Esophagus (tissue), 2 donors: ENCODE results near the gene SPATA16. TPM values are rescaled to one million over a fixed set of nuclear protein-coding genes. Genes with fewer than 3 reads are reported as not detected.

Experiments used
- H3K27ac ChIP-seq, 2 donors: one replicate each; pipeline ENCODE4 v1.5.1; 2013; ENCODE audit warnings: low read depth in 2 of 2, mild to moderate bottlenecking in 2 of 2, inconsistent platforms in 1 of 2, low read length in 1 of 2, moderate library complexity in 1 of 2
- H3K27me3 ChIP-seq, 2 donors: one replicate each; pipeline ENCODE4 v1.6.1; 2013; ENCODE audit warnings: low read length in 2 of 2, control low read depth in 1 of 2, mild to moderate bottlenecking in 1 of 2; ENCODE audit not compliant: insufficient read depth in 2 of 2, control insufficient read depth in 1 of 2
- H3K36me3 ChIP-seq, 2 donors: one replicate each; pipeline ENCODE4 v1.6.1; 2013; ENCODE audit warnings: low read length in 1 of 2; ENCODE audit not compliant: control insufficient read depth in 2 of 2, insufficient read depth in 2 of 2
- H3K4me1 ChIP-seq, 2 donors: one replicate each; pipeline ENCODE4 v1.6.1; 2013; ENCODE audit warnings: low read length in 1 of 2; ENCODE audit not compliant: control insufficient read depth in 2 of 2, insufficient read depth in 2 of 2
- H3K4me3 ChIP-seq, 2 donors: one replicate each; pipeline ENCODE4 v1.5.1; 2013; ENCODE audit warnings: low read length in 2 of 2, mild to moderate bottlenecking in 2 of 2, low read depth in 1 of 2, moderate library complexity in 1 of 2
- H3K9me3 ChIP-seq, 2 donors: one replicate each; pipeline ENCODE4 v1.6.1; 2013; ENCODE audit warnings: mild to moderate bottlenecking in 2 of 2, low read depth in 1 of 2, low read length in 1 of 2, moderate library complexity in 1 of 2; ENCODE audit not compliant: control insufficient read depth in 2 of 2, insufficient read depth in 1 of 2
- WGBS, 2 donors: extraction: QIAGEN DNeasy Blood & Tissue Kit; methylation state at CpG; one replicate each; pipeline ENCODE4 v1.1.7; 2013; 5-methylcytosine and 5-hydroxymethylcytosine counted together
- polyA plus RNA-seq, 2 donors: library from polyadenylated mRNA; stranded (reverse); fragments of 200-250 nt; gene quantifications; one replicate each; pipeline ENCODE4 v1.2.3, GENCODE V29; 2013
- donor health status: healthy with polysubstance abuse.
- donor health status: Bipolar disorder and iron deficiency.

SPATA16 gene
- polyA plus RNA-seq, 2 donors, result not detected

DNA sequence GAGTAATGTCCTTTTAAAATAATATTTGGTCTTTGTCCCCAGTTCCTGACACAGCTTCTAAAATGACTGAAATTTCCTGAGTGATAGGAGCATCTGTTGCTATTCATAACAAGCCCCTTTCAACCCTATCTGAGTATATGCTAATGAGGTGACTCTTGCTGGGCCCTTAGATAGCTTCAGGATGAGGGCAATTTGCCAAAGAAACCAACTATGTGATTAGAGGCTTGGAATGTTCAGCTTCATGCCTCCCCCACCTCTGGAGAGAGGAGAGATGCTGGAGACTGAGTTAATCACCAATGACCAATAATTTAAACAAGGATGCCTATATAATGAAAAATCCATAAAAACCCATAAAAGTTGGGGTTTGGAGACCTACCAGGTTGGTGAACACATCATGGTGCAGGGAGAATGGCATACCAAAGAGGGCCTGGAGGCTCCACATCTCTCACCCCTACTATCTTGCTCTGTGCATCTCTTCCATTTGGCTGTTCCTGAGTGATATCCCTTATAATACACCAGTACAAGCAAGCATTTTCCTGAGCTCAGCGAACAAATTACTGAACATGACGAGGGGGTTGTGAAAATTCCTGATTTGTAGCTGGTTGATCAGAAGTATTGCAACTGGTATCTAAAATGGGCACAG, 201.3 kb downstream of the SPATA16 start:
- Histone ChIP-seq H3K4me3 (no peak overlapping the region), H3K27ac (no peak overlapping the region), H3K9me3 (no peaks in the 10 kb centered on the region), H3K4me1 (no peaks in the 10 kb centered on the region), H3K27me3 (no peaks in the 10 kb centered on the region), H3K36me3 (no peaks in the 10 kb centered on the region)
- WGBS, 2 donors, result 75 to 80% methylated on average over 2 of the region's 2 CpGs

DNA sequence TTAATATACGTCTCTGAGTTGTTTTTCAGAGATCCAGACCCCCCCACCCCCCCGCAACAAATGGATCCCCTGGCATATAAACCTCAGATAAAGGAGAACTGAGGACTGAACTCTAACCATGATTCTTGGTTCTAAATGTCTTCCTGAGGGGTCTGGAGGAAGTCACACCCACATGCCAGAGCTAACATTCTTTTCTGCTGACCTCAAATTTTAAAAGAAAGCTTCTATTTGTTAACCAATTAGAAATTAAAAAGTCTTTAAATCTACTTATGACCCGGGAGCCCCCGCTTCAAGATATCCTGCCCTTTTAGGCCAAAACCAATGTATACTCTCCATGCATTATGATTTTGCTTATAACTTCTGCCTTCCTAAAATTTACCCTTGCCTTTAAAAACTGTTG, 202.2 kb downstream of the SPATA16 start:
- Histone ChIP-seq H3K36me3 (no peaks in the 10 kb centered on the region), H3K4me3 (no peak overlapping the region), H3K27me3 (no peaks in the 10 kb centered on the region), H3K27ac (no peak overlapping the region), H3K4me1 (no peaks in the 10 kb centered on the region), H3K9me3 (no peaks in the 10 kb centered on the region)
- 50 to 58% methylated on average over 4 of the region's 4 CpGs for WGBS, 2 donors

DNA sequence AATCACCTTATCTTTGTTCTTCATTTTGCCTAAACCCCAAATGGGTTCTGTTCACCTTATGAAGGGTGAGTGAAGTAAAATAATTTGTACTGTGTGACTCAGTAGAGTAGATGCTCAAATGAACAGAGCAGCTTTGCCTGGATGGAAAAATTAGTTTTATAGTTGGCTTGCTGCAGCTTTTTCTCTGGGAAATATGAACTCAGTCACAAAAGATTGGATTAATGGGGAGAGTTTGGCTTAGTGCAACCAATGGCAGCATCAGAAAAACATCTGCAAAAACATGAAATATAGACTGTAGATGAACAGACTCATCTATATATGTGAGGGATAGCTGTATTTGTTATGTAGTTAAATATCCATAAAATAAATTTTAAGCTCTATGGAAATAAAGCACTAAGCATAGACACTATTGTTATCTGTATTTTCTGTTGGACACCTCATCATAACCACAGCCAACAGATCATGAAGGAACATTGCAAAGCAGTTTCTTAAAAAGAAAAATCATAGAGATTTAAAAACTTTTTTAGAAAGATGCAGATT, 209.2 kb downstream of the SPATA16 start:
- Histone ChIP-seq H3K9me3 (no peaks in the 10 kb centered on the region), H3K27ac (no peak overlapping the region), H3K36me3 (no peaks in the 10 kb centered on the region), H3K4me3 (no peak overlapping the region), H3K4me1 (no peaks in the 10 kb centered on the region), H3K27me3 (no peaks in the 10 kb centered on the region)

DNA sequence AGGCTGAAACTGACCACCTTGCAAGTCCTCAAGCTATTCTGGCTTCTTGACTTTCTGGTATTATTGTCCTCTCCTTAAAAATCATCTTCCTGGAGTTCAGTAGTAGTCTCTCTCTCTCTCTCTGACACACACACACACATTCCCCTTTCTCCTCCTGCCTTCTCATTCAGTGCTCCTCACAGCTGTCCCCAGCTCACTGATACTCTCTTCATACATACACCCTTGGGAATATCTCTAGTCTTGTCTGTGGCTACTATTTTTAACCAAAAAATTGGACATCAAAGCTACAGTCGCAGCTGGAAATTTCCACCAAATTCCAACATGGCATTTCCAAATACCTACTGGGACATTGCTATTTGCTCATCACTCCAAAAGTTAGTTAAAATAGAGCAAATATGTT, 211.6 kb downstream of the SPATA16 start:
- H3K4me1 ChIP-seq, result no peaks in the 10 kb centered on the region
- 86 to 91% methylated on average over 1 of the region's 1 CpG for WGBS, 2 donors
- H3K27ac ChIP-seq, result no peak overlapping the region
- H3K36me3 ChIP-seq, result no peaks in the 10 kb centered on the region
- no peaks in the 10 kb centered on the region for H3K27me3 ChIP-seq
- no peak overlapping the region for H3K4me3 ChIP-seq
- no peaks in the 10 kb centered on the region for H3K9me3 ChIP-seq

DNA sequence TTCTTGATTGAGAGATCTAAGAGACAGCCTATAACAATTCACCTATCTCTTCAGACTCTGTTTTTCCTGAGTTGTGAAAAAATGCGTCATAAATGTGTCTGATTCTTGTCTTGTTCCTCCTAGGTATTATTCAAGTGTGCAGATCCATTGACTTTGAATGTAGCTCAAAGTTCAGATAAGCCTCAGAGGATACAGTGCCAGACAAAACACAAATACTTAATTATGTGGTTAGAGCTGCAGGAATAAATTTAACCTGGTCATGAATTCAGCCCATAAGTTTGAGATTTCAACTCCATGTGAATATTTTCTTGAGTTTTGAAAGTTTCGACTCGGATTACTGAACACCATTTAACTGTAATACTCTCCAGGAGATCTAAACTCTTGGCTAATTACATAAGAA, 216.5 kb downstream of the SPATA16 start:
- 88 to 91% methylated on average over 3 of the region's 3 CpGs for whole genome bisulfite sequencing, 2 donors
- Histone ChIP-seq H3K4me3 (no peak overlapping the region), H3K27ac (no peak overlapping the region), H3K9me3 (no peaks in the 10 kb centered on the region), H3K36me3 (no peaks in the 10 kb centered on the region), H3K4me1 (no peaks in the 10 kb centered on the region), H3K27me3 (no peaks in the 10 kb centered on the region)

DNA sequence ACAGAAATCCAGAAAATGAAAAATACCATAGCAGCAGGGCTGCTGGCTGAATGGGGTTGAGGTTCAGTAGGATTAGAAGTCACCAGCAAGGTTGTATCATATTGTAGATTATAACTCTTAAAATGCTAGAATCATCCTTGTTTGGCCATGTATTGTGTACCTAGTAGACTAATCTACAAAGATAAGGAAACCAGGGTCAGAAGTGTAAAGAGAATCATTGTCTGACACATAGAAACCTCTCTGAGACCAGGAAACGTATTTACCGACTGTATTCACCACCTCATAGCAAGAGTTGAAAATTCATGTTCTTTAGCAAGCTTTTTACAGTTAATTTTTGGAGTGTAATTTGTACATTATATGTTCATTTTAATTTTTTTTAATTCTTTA, 221.7 kb downstream of the SPATA16 start:
- H3K4me3 ChIP-seq, result no peak overlapping the region
- H3K9me3 ChIP-seq, result no peaks in the 10 kb centered on the region
- H3K27ac ChIP-seq, result no peak overlapping the region
- no peaks in the 10 kb centered on the region for H3K36me3 ChIP-seq
- no peaks in the 10 kb centered on the region for H3K27me3 ChIP-seq
- 80 to 85% methylated on average over 2 of the region's 2 CpGs for WGBS, 2 donors
- no peaks in the 10 kb centered on the region for H3K4me1 ChIP-seq

DNA sequence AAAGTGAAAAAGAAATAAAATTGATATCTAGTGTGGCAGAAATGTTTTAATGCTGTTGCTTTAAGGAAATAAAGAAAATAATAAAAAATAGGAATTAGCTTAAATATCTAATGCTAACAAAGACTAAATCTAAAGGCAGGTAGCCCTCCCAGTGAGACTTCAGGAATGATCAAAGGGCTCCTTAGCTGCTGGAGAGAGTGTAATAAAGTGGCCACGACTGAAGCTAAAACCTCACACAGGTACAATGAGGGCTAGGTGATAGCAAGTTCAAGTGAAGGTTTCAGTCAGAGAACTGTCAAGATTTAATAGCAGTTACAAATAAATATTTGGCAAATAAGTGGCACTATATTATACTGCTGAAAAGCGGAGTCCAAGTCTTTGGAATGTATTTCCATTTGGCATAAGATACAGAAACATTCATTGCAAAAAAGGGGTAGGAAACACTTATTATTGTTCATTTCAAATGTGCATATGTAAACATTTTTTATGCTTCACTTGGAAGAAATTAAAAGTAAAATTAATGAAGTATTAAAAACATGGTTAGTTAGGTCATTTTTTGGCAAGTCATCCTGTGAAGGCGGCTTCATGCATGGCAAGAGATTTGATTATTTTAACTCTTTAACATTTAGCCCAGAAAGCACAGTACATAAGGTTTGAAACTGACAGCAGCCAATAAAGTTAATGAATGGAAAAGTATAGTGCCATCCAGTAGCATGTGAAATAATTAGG, 222.3 kb downstream of the SPATA16 start:
- 25 to 26% methylated on average over 3 of the region's 3 CpGs for WGBS, 2 donors

DNA sequence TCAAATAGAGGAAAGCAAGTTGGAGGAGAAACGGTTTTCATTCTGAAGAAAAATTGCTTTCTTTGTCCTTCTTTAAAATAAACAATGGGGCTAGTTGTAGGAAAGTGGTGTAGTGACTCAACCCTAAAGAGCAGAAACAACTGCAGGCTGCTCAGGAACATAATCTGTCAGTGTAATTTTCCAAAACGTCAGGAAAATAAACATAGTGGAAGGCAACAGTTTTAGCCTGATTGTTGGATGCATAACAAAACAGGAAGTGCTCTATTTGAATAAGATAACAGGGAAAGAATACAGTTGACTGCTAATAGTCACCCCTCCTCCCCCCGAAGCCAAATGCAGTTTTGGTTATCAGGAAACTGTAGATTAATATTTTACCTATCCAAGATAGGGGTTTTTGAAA, 222.9 kb downstream of the SPATA16 start:
- WGBS, 2 donors, result 14 to 21% methylated on average over 3 of the region's 3 CpGs
- H3K27me3 ChIP-seq, result no peaks in the 10 kb centered on the region
- H3K4me1 ChIP-seq, result no peaks in the 10 kb centered on the region
- H3K9me3 ChIP-seq, result no peaks in the 10 kb centered on the region
- H3K36me3 ChIP-seq, result no peaks in the 10 kb centered on the region
- H3K27ac ChIP-seq, result no peak overlapping the region
- no peak overlapping the region for H3K4me3 ChIP-seq

More for the DNA sequence above, 222.3 kb downstream of the SPATA16 start:
- Histone ChIP-seq H3K4me3 (no peak overlapping the region), H3K4me1 (no peaks in the 10 kb centered on the region), H3K27ac (no peak overlapping the region), H3K9me3 (no peaks in the 10 kb centered on the region), H3K36me3 (no peaks in the 10 kb centered on the region), H3K27me3 (no peaks in the 10 kb centered on the region)

DNA sequence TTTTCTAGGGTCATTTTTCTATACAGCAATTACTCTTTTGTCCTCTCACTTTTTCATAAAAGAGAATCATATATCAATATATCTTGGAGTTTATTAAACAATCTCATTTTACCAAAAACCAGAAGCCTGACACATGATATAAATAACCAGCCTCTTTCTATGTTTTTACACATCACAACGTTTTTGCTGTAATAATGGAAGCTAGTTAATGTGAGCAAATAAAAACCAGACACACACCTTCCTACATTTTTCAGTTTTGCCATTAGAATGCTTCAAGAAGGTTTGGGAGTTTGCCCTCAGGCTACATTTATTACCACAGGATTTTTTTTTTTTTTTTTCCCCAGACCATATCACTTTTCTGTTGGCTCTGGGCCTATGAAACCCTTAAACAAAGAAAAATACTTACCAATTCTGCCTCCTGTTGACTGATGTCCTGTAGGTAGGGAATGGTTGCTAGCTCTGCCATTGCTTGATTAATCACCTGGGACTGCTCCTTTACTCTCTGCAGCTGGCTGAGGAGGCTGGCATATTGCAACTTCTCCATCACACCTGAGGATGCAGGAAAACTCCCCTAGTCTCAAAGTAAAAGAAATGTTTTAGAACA, 225.0 kb downstream of the SPATA16 start:
- no peaks in the 10 kb centered on the region for H3K27me3 ChIP-seq
- H3K4me1 ChIP-seq, result no peaks in the 10 kb centered on the region
- WGBS, 2 donors, result 34% methylated on average over 1 of the region's 1 CpG

More for the DNA sequence above, 225.0 kb downstream of the SPATA16 start:
- Histone ChIP-seq H3K9me3 (no peaks in the 10 kb centered on the region), H3K4me3 (no peak overlapping the region), H3K36me3 (no peaks in the 10 kb centered on the region), H3K27ac (no peak overlapping the region)
